GM23338 (cell line): ENCODE data around the gene GNGT1. TPM values are rescaled to one million over a fixed set of nuclear protein-coding genes. Genes with fewer than 3 reads are reported as not detected.

Experiments
- ATAC-seq: fragments of 200-7000 bp; cut with Tn5 transposase; 3 replicates; pipeline ENCODE4 v1.9.1; 2020
- DNase-seq: peaks from one replicate; pipeline ENCODE4 v3.0.0-alpha.2; 2015; ENCODE audit warnings: low spot score
- H2AFZ ChIP-seq: fragments of 200-600 bp; sonication (generic); 2 replicates; pipeline ENCODE4 v1.8.0; 2016; ENCODE audit warnings: antibody characterized with exemption, mild to moderate bottlenecking, moderate library complexity
- H3F3A ChIP-seq: fragments of 200-600 bp; sonication (generic); replicated peaks from 2 replicates; pipeline ENCODE4 v1.8.0; 2017; ENCODE audit warnings: antibody characterized with exemption, mixed run types, low read depth
- H3K27ac ChIP-seq: fragments of 200-600 bp; sonication (generic); 2 replicates; pipeline ENCODE4 v1.6.1; 2016; ENCODE audit warnings: low read depth
- H3K27me3 ChIP-seq: fragments of 200-600 bp; sonication (generic); 2 replicates; pipeline ENCODE4 v1.8.0; 2016; ENCODE audit warnings: mild to moderate bottlenecking, mixed run types, moderate library complexity; ENCODE audit not compliant: insufficient read depth
- H3K36me3 ChIP-seq: fragments of 200-600 bp; sonication (generic); 2 replicates; pipeline ENCODE4 v1.8.0; 2016; ENCODE audit warnings: mild to moderate bottlenecking; ENCODE audit not compliant: insufficient read depth
- H3K4me1 ChIP-seq: fragments of 200-600 bp; sonication (generic); 2 replicates; pipeline ENCODE4 v1.8.0; 2016; ENCODE audit warnings: mild to moderate bottlenecking, moderate library complexity; ENCODE audit not compliant: insufficient read depth
- H3K4me2 ChIP-seq: fragments of 200-600 bp; sonication (generic); 2 replicates; pipeline ENCODE4 v1.7.1; 2017; ENCODE audit warnings: mixed run types
- H3K4me3 ChIP-seq: fragments of 200-600 bp; sonication (generic); 2 replicates; pipeline ENCODE4 v1.6.1; 2016; ENCODE audit warnings: mixed run types
- H3K79me2 ChIP-seq: fragments of 200-600 bp; sonication (generic); replicated peaks from 2 replicates; pipeline ENCODE4 v1.8.0; 2017; ENCODE audit warnings: mild to moderate bottlenecking; ENCODE audit not compliant: insufficient read depth
- H3K9me2 ChIP-seq: fragments of 200-600 bp; sonication (generic); 2 replicates; pipeline ENCODE4 v1.8.0; 2017; ENCODE audit not compliant: insufficient read depth
- H4K20me1 ChIP-seq: fragments of 200-600 bp; sonication (generic); replicated peaks from 2 replicates; pipeline ENCODE4 v1.8.0; 2017; ENCODE audit warnings: mild to moderate bottlenecking; ENCODE audit not compliant: insufficient read depth
- H3K27ac Mint-ChIP-seq: 2 replicates; pipeline ENCODE4 v1.8.0; 2020; ENCODE audit warnings: inconsistent platforms, mild to moderate bottlenecking, moderate library complexity, mixed read lengths
- H3K27me3 Mint-ChIP-seq: 3 replicates; pipeline ENCODE4 v1.8.0; 2022; ENCODE audit warnings: low read depth, mild to moderate bottlenecking, moderate library complexity, mixed read lengths, inconsistent platforms; ENCODE audit not compliant: insufficient read depth, poor library complexity
- H3K36me3 Mint-ChIP-seq: 3 replicates; pipeline ENCODE4 v1.8.0; 2021; ENCODE audit warnings: low read depth, mild to moderate bottlenecking, inconsistent platforms, moderate library complexity, mixed read lengths
- H3K4me1 Mint-ChIP-seq: 3 replicates; pipeline ENCODE4 v1.8.0; 2020; ENCODE audit warnings: mild to moderate bottlenecking, inconsistent platforms, mixed read lengths
- H3K4me3 Mint-ChIP-seq: 3 replicates; pipeline ENCODE4 v1.8.0; 2021; ENCODE audit warnings: moderate library complexity, mild to moderate bottlenecking, inconsistent platforms, mixed read lengths
- H3K9me3 Mint-ChIP-seq: 3 replicates; pipeline ENCODE4 v1.8.0; 2020; ENCODE audit warnings: moderate library complexity, mild to moderate bottlenecking, inconsistent platforms, mixed read lengths
- CREB1 ChIP-seq: fragments of 250-450 bp; sonication (Bioruptor Pico); IDR thresholded peaks from 2 replicates; pipeline ENCODE4 v1.5.0; 2020; ENCODE audit warnings: low read depth, mild to moderate bottlenecking, moderate library complexity
- CTCF ChIP-seq, 2 experiments: fragments of 200-600 bp in 1 of 2; sonication (generic) in 1 of 2; conservative IDR thresholded peaks; 2 replicates each; pipeline versions ENCODE4 v1.5.1 to v1.6.1; 2016 to 2017; ENCODE audit warnings: antibody characterized with exemption in 2 of 2, low read depth in 2 of 2, mild to moderate bottlenecking in 2 of 2, moderate library complexity in 1 of 2
- ETS1 ChIP-seq: IDR thresholded peaks from 2 replicates; pipeline ENCODE4 v1.6.1; 2016; ENCODE audit warnings: antibody characterized with exemption
- EZH2 ChIP-seq: fragments of 200-600 bp; sonication (generic); IDR thresholded peaks from one replicate; pipeline ENCODE4 v1.8.0; 2017; ENCODE audit warnings: antibody characterized with exemption, mild to moderate bottlenecking, low read depth; ENCODE audit not compliant: unreplicated experiment
- EZH2phosphoT487 ChIP-seq: fragments of 200-600 bp; sonication (generic); IDR thresholded peaks from one replicate; pipeline ENCODE4 v1.8.1; 2018; ENCODE audit warnings: antibody characterized with exemption; ENCODE audit not compliant: unreplicated experiment
- JUNB ChIP-seq: IDR thresholded peaks from one replicate; pipeline ENCODE4 v1.6.1; 2016; ENCODE audit warnings: antibody characterized with exemption; ENCODE audit not compliant: unreplicated experiment
- NANOG ChIP-seq: IDR thresholded peaks from 2 replicates; pipeline ENCODE4 v1.6.1; 2016; ENCODE audit warnings: antibody characterized with exemption, borderline replicate concordance
- POLR2AphosphoS5 ChIP-seq: IDR thresholded peaks from 2 replicates; pipeline ENCODE4 v1.6.1; 2016; ENCODE audit warnings: antibody characterized with exemption, low read depth
- REST ChIP-seq: IDR thresholded peaks from one replicate; pipeline ENCODE4 v1.6.1; 2018; ENCODE audit warnings: antibody characterized with exemption; ENCODE audit not compliant: unreplicated experiment
- STAT1 ChIP-seq: IDR thresholded peaks from one replicate; pipeline ENCODE4 v1.6.1; 2016; ENCODE audit warnings: antibody characterized with exemption; ENCODE audit not compliant: unreplicated experiment
- ZNF114 ChIP-seq: fragments of 250-450 bp; sonication (Bioruptor Pico); IDR thresholded peaks from 2 replicates; pipeline ENCODE4 v1.5.0; 2020; ENCODE audit warnings: mild to moderate bottlenecking, moderate library complexity
- ZNF331 ChIP-seq: fragments of 250-450 bp; sonication (Bioruptor Pico); IDR thresholded peaks from 2 replicates; pipeline ENCODE4 v1.5.0; 2020; ENCODE audit warnings: low read depth, mild to moderate bottlenecking, moderate library complexity
- ZNF462 ChIP-seq: fragments of 250-450 bp; sonication (Bioruptor Pico); IDR thresholded peaks from 2 replicates; pipeline ENCODE4 v1.5.0; 2020; ENCODE audit warnings: mild to moderate bottlenecking, moderate library complexity
- polyA plus RNA-seq: library from polyadenylated mRNA; unstranded; fragments of >200 nt; fragmentation: Nextera tagmentation; extraction: Ambion mirVana; gene quantifications from 2 replicates; pipeline ENCODE4 v1.2.1, GENCODE V29; 2016
- total RNA-seq: library from RNA; depleted of rRNA; stranded (reverse); fragments of >200 nt; shearing (Covaris generic); gene quantifications from 2 replicates; pipeline ENCODE4 v1.2.3, GENCODE V29; 2014

Gene GNGT1
- total and polyA plus RNA-seq, 2 experiments from 2014 or later: 1.6 TPM; not detected in 1

- Histone ChIP-seq H3K27ac (no peak overlapping the region), H3K4me3 (no peak overlapping the region), H3F3A (no peaks in the 10 kb centered on the region), H2AFZ (no peak overlapping the region), H3K27me3 (peaks cover 8% of the 10 kb centered on the region), H3K79me2 (no peaks in the 10 kb centered on the region), H3K4me1 (no peaks in the 10 kb centered on the region), H4K20me1 (no peaks in the 10 kb centered on the region), H3K36me3 (no peaks in the 10 kb centered on the region; the same call in 1 of the 2 replicates), H3K4me2 (no peak overlapping the region), H3K9me2 (no peaks in the 10 kb centered on the region)
- DNase-seq (no peak), ATAC-seq (no peak)
- H3K36me3 Mint-ChIP-seq: peaks cover 6% of the 10 kb centered on the region; the same call in 1 of the 3 replicates
- H3K27me3 Mint-ChIP-seq: peaks cover under 1% of the 10 kb centered on the region
- TF ChIP-seq ZNF331 (CRISPR knock-in tag): no peak
- no peak for TF ChIP-seq EZH2phosphoT487
- TF ChIP-seq EZH2: no peak
- TF ChIP-seq POLR2AphosphoS5: no peak
- TF ChIP-seq NANOG: no peak
- no peak for TF ChIP-seq ETS1
- TF ChIP-seq REST: no peak
- TF ChIP-seq CTCF (conservative IDR thresholded peaks at IDR 0.05; ENCODE audit: low read depth in 2 of 2): no peak
- TF ChIP-seq ZNF462 (CRISPR knock-in tag): no peak
- TF ChIP-seq STAT1: no peak
- no peak for TF ChIP-seq ZNF114 (CRISPR knock-in tag)
- no peak for TF ChIP-seq JUNB
- TF ChIP-seq CREB1 (CRISPR knock-in tag): no peak
- peaks cover 10% of the 10 kb centered on the region; the same call in 1 of the 3 replicates for H3K9me3 Mint-ChIP-seq
- no peak overlapping the region for H3K27ac Mint-ChIP-seq
- H3K4me3 Mint-ChIP-seq: no peak overlapping the region
- no peaks in the 10 kb centered on the region for H3K4me1 Mint-ChIP-seq
These were observed 22.4 kb upstream of the GNGT1 start for GRCh38 chr7:93883917-93884345.
